Measurements from ENCODE around the gene TMPRSS9. TPM values are rescaled to one million over a fixed set of nuclear protein-coding genes. Genes with fewer than 3 reads are reported as not detected.
A peak's percentile ranks its signal among the peaks of the same experiment; 100 is the strongest.

Gene TMPRSS9
- total and polyA plus RNA-seq, 4 experiments from 2014 or later: not detected

GRCh38 chr19:2428321-2428690, 68.2 kb downstream of the TMPRSS9 start:
- Histone ChIP-seq H3K4me1 (ENCODE audit: insufficient read depth, low read length) (peaks cover 21% of the 10 kb centered on the region), H3K9me3 (ENCODE audit: control insufficient read depth in 1 of 2, low read length in 2 of 2) (no peaks in the 10 kb centered on the region), H3K36me3 (ENCODE audit: insufficient read depth, low read length) (no peaks in the 10 kb centered on the region), H3K27ac (ENCODE audit: low read depth, low read length) (peak overlapping the region; percentile 95), H3K27me3 (ENCODE audit: insufficient read depth, low read length) (no peaks in the 10 kb centered on the region), H3K4me3 (ENCODE audit: low read length in 2 of 2) (peak overlapping the region; percentile 61 to 79)
- H3K4me1 Mint-ChIP-seq: peaks cover 6 to 19% (median 12%) of the 10 kb centered on the region in 4 donors
- DNase-seq: no peak
- intact Hi-C loops (cut with micrococcal nuclease): no loop called here
- peak overlapping the region in 3 of 8 donors; percentile 5 to 94 (median 93) for H3K4me3 Mint-ChIP-seq
- CTCF ChIA-PET (ENCODE audit: partially characterized antibody): interaction anchor here (0.7 to 1.6 kb wide), 4 partner anchors 35 to 183 kb away, joined by 3 to 7 read pairs (median 4); no protein-coding TSS in a partner anchor
- POLR2A ChIA-PET (ENCODE audit: partially characterized antibody): interaction anchor here (0.6 to 2.7 kb wide), 17 partner anchors 16 to 414 kb away, joined by 3 to 30 read pairs (median 4); partner anchors contain the start of genes GADD45B, LMNB2, LSM7 and SPPL2B
- H3K36me3 Mint-ChIP-seq: peaks cover 0 to 12% of the 10 kb centered on the region in 2 donors
- no peaks in the 10 kb centered on the region for H3K27me3 Mint-ChIP-seq
- H3K27ac Mint-ChIP-seq: peak overlapping the region in 4 of 7 donors; percentile 93 to 99 (median 98)
- H3K9me3 Mint-ChIP-seq: no peaks in the 10 kb centered on the region

GRCh38 chr19:2428756-2429711, 69.0 kb downstream of the TMPRSS9 start:
- Mint-ChIP-seq H3K9me3 (no peaks in the 10 kb centered on the region), H3K4me3 (peak overlapping the region in 1 of 8 donors; percentile 5), H3K27ac (peak overlapping the region in 3 of 7 donors; percentile 17 to 69 (median 60)), H3K4me1 (peaks cover 6 to 19% (median 12%) of the 10 kb centered on the region in 4 donors), H3K27me3 (no peaks in the 10 kb centered on the region), H3K36me3 (peaks cover 0 to 12% of the 10 kb centered on the region in 2 donors)
- intact Hi-C loops (cut with micrococcal nuclease): no loop called here
- Histone ChIP-seq H3K9me3 (ENCODE audit: control insufficient read depth in 1 of 2, low read length in 2 of 2) (no peaks in the 10 kb centered on the region), H3K4me1 (ENCODE audit: insufficient read depth, low read length) (peaks cover 21% of the 10 kb centered on the region), H3K36me3 (ENCODE audit: insufficient read depth, low read length) (no peaks in the 10 kb centered on the region), H3K27ac (ENCODE audit: low read depth, low read length) (no peak overlapping the region), H3K27me3 (ENCODE audit: insufficient read depth, low read length) (no peaks in the 10 kb centered on the region), H3K4me3 (ENCODE audit: low read length in 2 of 2) (no peak overlapping the region)
- no peak for DNase-seq
- POLR2A ChIA-PET (ENCODE audit: partially characterized antibody): interaction anchor here (0.6 to 2.7 kb wide), 5 partner anchors 9 to 413 kb away, joined by 3 to 30 read pairs (median 4); partner anchors contain the start of genes GADD45B and LMNB2
- CTCF ChIA-PET (ENCODE audit: partially characterized antibody): interaction anchor here (1.0 to 1.6 kb wide), 2 partner anchors 43 to 182 kb away, joined by 4 to 7 read pairs; no protein-coding TSS in a partner anchor

- no peak for DNase-seq
- Mint-ChIP-seq H3K27ac (peak overlapping the region in 3 of 7 donors; percentile 42 to 60 (median 45)), H3K9me3 (no peaks in the 10 kb centered on the region), H3K4me3 (no peak overlapping the region), H3K4me1 (peaks cover 6 to 19% (median 12%) of the 10 kb centered on the region in 4 donors), H3K27me3 (no peaks in the 10 kb centered on the region), H3K36me3 (peaks cover under 1 to 14% of the 10 kb centered on the region in 2 donors)
- intact Hi-C loops (cut with micrococcal nuclease): no loop called here
- ChIA-PET POLR2A (ENCODE audit: partially characterized antibody) (no interaction called here), CTCF (ENCODE audit: partially characterized antibody) (no interaction called here)
- Histone ChIP-seq H3K9me3 (ENCODE audit: control insufficient read depth in 1 of 2, low read length in 2 of 2) (no peaks in the 10 kb centered on the region), H3K36me3 (ENCODE audit: insufficient read depth, low read length) (no peaks in the 10 kb centered on the region), H3K27me3 (ENCODE audit: insufficient read depth, low read length) (no peaks in the 10 kb centered on the region), H3K4me1 (ENCODE audit: insufficient read depth, low read length) (peaks cover 21% of the 10 kb centered on the region), H3K4me3 (ENCODE audit: low read length in 2 of 2) (no peak overlapping the region), H3K27ac (ENCODE audit: low read depth, low read length) (no peak overlapping the region)
Measured at GRCh38 chr19:2429917-2430535, 70.0 kb downstream of the TMPRSS9 start.

- Mint-ChIP-seq H3K27me3 (no peaks in the 10 kb centered on the region), H3K27ac (peak overlapping the region in 1 of 7 donors; percentile 41), H3K36me3 (peaks cover 4 to 19% of the 10 kb centered on the region in 2 donors), H3K4me3 (no peak overlapping the region), H3K4me1 (peaks cover 5 to 16% (median 10%) of the 10 kb centered on the region in 4 donors), H3K9me3 (no peaks in the 10 kb centered on the region)
- Histone ChIP-seq H3K9me3 (ENCODE audit: control insufficient read depth in 1 of 2, low read length in 2 of 2) (no peaks in the 10 kb centered on the region), H3K36me3 (ENCODE audit: insufficient read depth, low read length) (no peaks in the 10 kb centered on the region), H3K4me3 (ENCODE audit: low read length in 2 of 2) (no peak overlapping the region), H3K27ac (ENCODE audit: low read depth, low read length) (no peak overlapping the region), H3K4me1 (ENCODE audit: insufficient read depth, low read length) (peaks cover 10% of the 10 kb centered on the region), H3K27me3 (ENCODE audit: insufficient read depth, low read length) (no peaks in the 10 kb centered on the region)
- intact Hi-C loops (cut with micrococcal nuclease): no loop called here
- DNase-seq: no peak
- ChIA-PET CTCF (ENCODE audit: partially characterized antibody) (no interaction called here), POLR2A (ENCODE audit: partially characterized antibody) (no interaction called here)
Measured at GRCh38 chr19:2431318-2432055, 71.4 kb downstream of the TMPRSS9 start.

- H3K36me3 Mint-ChIP-seq: peaks cover 4 to 19% of the 10 kb centered on the region in 2 donors
- CTCF ChIA-PET (ENCODE audit: partially characterized antibody): no interaction called here
- H3K4me1 Mint-ChIP-seq: peaks cover 3 to 12% (median 6%) of the 10 kb centered on the region in 4 donors
- no peaks in the 10 kb centered on the region for H3K9me3 Mint-ChIP-seq
- peak overlapping the region in 2 of 7 donors; percentile 36 to 42 for H3K27ac Mint-ChIP-seq
- Histone ChIP-seq H3K4me1 (ENCODE audit: insufficient read depth, low read length) (peaks cover 6% of the 10 kb centered on the region), H3K27me3 (ENCODE audit: insufficient read depth, low read length) (no peaks in the 10 kb centered on the region), H3K9me3 (ENCODE audit: control insufficient read depth in 1 of 2, low read length in 2 of 2) (no peaks in the 10 kb centered on the region), H3K36me3 (ENCODE audit: insufficient read depth, low read length) (no peaks in the 10 kb centered on the region), H3K27ac (ENCODE audit: low read depth, low read length) (no peak overlapping the region), H3K4me3 (ENCODE audit: low read length in 2 of 2) (no peak overlapping the region)
- no peak for DNase-seq
- intact Hi-C loops (cut with micrococcal nuclease): no loop called here
- no peaks in the 10 kb centered on the region for H3K27me3 Mint-ChIP-seq
- POLR2A ChIA-PET (ENCODE audit: partially characterized antibody): no interaction called here
- H3K4me3 Mint-ChIP-seq: no peak overlapping the region
Measured at GRCh38 chr19:2432131-2432848, 72.2 kb downstream of the TMPRSS9 start.

GRCh38 chr19:2433854-2434253, 73.8 kb downstream of the TMPRSS9 start:
- Histone ChIP-seq H3K4me3 (ENCODE audit: low read length in 2 of 2) (no peak overlapping the region), H3K9me3 (ENCODE audit: control insufficient read depth in 1 of 2, low read length in 2 of 2) (no peaks in the 10 kb centered on the region), H3K4me1 (ENCODE audit: insufficient read depth, low read length) (no peaks in the 10 kb centered on the region), H3K36me3 (ENCODE audit: insufficient read depth, low read length) (peaks cover 9% of the 10 kb centered on the region), H3K27ac (ENCODE audit: low read depth, low read length) (no peak overlapping the region), H3K27me3 (ENCODE audit: insufficient read depth, low read length) (no peaks in the 10 kb centered on the region)
- intact Hi-C loops (cut with micrococcal nuclease): no loop called here
- ChIA-PET CTCF (ENCODE audit: partially characterized antibody) (no interaction called here), POLR2A (ENCODE audit: partially characterized antibody) (interaction anchor here (0.6 kb wide), 1 partner anchor 122 kb away, joined by 3 read pairs; no protein-coding TSS in a partner anchor)
- H3K9me3 Mint-ChIP-seq: no peaks in the 10 kb centered on the region
- no peak overlapping the region for H3K4me3 Mint-ChIP-seq
- peaks cover 4 to 16% of the 10 kb centered on the region in 2 donors for H3K36me3 Mint-ChIP-seq
- H3K4me1 Mint-ChIP-seq: no peaks in the 10 kb centered on the region
- no peaks in the 10 kb centered on the region for H3K27me3 Mint-ChIP-seq
- no peak overlapping the region for H3K27ac Mint-ChIP-seq
- DNase-seq: no peak

All from CD4-positive, alpha-beta memory T cell (primary cell).